NCI-H1092 (cell line): ENCODE measurements around the gene CUBN.

ENCODE experiments used
- DNase-seq: peaks from one replicate; lab custom pipeline; 2025; lab: John Stamatoyannopoulos, UW

CUBN gene

GRCh38 chr10:16788778-16789177 is 340.8 kb downstream of the CUBN start:
- no peak for DNase-seq

- DNase-seq: no peak
These were observed 341.5 kb downstream of the CUBN start for GRCh38 chr10:16788125-16788524.

GRCh38 chr10:16787361-16787791 is 342.2 kb downstream of the CUBN start:
- no peak for DNase-seq

- DNase-seq: no peak
These were observed 349.2 kb downstream of the CUBN start for GRCh38 chr10:16780338-16780880.

GRCh38 chr10:16779384-16779915 is 350.2 kb downstream of the CUBN start:
- no peak for DNase-seq

- DNase-seq: peak; percentile 29
These were observed 351.9 kb downstream of the CUBN start for GRCh38 chr10:16777473-16778370.

- DNase-seq: no peak
These were observed 352.7 kb downstream of the CUBN start for GRCh38 chr10:16776896-16777295.
